ENCODE measurements around the gene DAPK3.

DNA sequence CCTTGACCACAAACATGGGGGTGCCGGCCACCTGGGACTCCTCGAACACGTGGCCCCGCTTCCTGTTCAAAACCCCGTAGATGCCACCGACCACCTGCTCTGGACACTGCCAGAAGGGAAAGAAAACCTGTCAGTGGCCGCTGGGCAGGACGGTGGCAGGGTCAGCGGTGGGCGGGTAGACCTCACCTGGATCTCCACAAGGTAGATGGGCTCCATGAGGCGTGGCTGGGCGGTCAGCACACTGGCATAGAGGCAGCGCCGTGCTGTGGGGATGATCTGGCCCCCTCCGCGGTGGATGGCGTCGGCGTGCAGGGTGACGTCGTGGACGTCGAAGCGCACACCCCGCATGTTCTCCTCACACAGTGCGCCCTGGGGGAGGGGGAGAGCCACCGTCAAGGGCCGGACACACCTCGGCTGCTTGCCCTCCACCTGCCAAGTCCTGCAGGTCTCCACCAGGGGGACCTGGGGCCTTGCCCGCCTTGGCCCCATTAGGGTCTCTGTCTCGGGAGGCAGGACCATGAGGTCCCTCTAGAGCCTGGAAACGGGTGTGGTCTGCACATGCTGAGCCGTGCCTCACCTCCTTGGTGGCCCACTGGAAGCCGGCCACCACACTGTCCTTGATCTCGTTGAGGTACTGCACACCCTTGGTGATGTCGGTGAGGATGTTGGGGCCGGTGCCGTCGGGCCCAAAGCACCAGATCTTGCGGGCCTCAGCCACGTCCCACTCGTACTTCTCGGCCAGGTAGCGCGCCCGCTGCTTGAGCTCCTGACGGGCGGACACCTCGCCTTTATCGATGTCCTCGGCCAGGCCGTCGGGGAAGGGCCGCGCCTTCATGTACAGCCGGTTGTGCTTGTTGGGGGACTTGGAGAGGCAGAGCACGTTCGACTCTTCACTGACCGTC, 6.6 kb upstream of the DAPK3 start:
- TF ChIP-seq, protein P1, sequence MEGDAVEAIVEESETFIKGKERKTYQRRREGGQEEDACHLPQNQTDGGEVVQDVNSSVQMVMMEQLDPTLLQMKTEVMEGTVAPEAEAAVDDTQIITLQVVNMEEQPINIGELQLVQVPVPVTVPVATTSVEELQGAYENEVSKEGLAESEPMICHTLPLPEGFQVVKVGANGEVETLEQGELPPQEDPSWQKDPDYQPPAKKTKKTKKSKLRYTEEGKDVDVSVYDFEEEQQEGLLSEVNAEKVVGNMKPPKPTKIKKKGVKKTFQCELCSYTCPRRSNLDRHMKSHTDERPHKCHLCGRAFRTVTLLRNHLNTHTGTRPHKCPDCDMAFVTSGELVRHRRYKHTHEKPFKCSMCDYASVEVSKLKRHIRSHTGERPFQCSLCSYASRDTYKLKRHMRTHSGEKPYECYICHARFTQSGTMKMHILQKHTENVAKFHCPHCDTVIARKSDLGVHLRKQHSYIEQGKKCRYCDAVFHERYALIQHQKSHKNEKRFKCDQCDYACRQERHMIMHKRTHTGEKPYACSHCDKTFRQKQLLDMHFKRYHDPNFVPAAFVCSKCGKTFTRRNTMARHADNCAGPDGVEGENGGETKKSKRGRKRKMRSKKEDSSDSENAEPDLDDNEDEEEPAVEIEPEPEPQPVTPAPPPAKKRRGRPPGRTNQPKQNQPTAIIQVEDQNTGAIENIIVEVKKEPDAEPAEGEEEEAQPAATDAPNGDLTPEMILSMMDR (IDR thresholded peaks at IDR 0.05; ENCODE audit: low read depth, low read length) = no peak
- no peak for TF ChIP-seq EZH2phosphoT487 (IDR thresholded peaks at IDR 0.05; ENCODE audit: low read depth)
